Neural cell (in vitro differentiated cells): ENCODE results near the gene ARSI.

Experiments
- CTCF ChIP-seq: fragments of 450-650 bp; IDR thresholded peaks from 2 replicates; pipeline ENCODE4 v1.5.1; 2014; ENCODE audit warnings: antibody characterized with exemption, mild to moderate bottlenecking, moderate library complexity; ENCODE audit not compliant: poor library complexity, severe bottlenecking
- EZH2 ChIP-seq: fragments of 200-600, 300-800 bp; shearing (Covaris generic), sonication (generic); IDR thresholded peaks from 2 replicates; pipeline ENCODE4 v1.6.1; 2014; ENCODE audit warnings: antibody characterized with exemption, low read length, borderline replicate concordance, mild to moderate bottlenecking; ENCODE audit not compliant: insufficient read depth, poor library complexity, severe bottlenecking
- POLR2AphosphoS5 ChIP-seq: IDR thresholded peaks from 2 replicates; pipeline ENCODE4 v1.6.1; 2012

- no peak for TF ChIP-seq CTCF
- TF ChIP-seq POLR2AphosphoS5, result no peak
- TF ChIP-seq EZH2, result no peak
Measured at GRCh38 chr5:150322202-150322601, 19.5 kb upstream of the ARSI start.
